Heart left ventricle (tissue), 16 donors: ENCODE measurements around the gene ATAD5. TPM values are rescaled to one million over a fixed set of nuclear protein-coding genes. Genes with fewer than 3 reads are reported as not detected.
"Not testable (repeated sequence)": the region's sequence is repeated elsewhere in the genome, so short reads cannot be mapped to it uniquely, and the experiment has no call there.

Experiments
- ATAC-seq, 4 donors: fragments of 200-7000 bp; cut with Tn5 transposase; one replicate each; pipeline ENCODE4 v1.9.1; 2020 to 2022; ENCODE audit warnings: moderate library complexity in 4 of 4, mild to moderate bottlenecking in 3 of 4, moderate number of reproducible peaks in 1 of 4
- DNase-seq, 5 donors: peaks; one replicate each; pipeline ENCODE4 v3.0.0-alpha.2; 2020
- H3K27ac ChIP-seq, 12 donors: fragments of 200-600 bp; sonication (generic) in 4 of 12; one replicate each; pipeline versions ENCODE4 v1.5.0 to v1.8.0; 2016 to 2022; ENCODE audit warnings: mild to moderate bottlenecking in 2 of 12
- H3K27me3 ChIP-seq, 9 donors: fragments of 200-600 bp; sonication (generic) in 2 of 9; one replicate each; pipeline versions ENCODE4 v1.5.1 to v1.8.0; 2016 to 2022; ENCODE audit warnings: mild to moderate bottlenecking in 3 of 9
- H3K36me3 ChIP-seq, 9 donors: fragments of 200-600 bp; sonication (generic) in 2 of 9; one replicate each; pipeline versions ENCODE4 v1.5.0 to v1.8.0; 2018 to 2022; ENCODE audit warnings: mild to moderate bottlenecking in 2 of 9
- H3K4me1 ChIP-seq, 12 donors: fragments of 200-600 bp; sonication (generic) in 4 of 12; one replicate each; pipeline versions ENCODE4 v1.5.0 to v1.8.0; 2016 to 2022; ENCODE audit warnings: mild to moderate bottlenecking in 3 of 12
- H3K4me3 ChIP-seq, 12 donors: fragments of 200-600 bp; sonication (generic) in 4 of 12; one replicate each; pipeline versions ENCODE4 v1.5.0 to v1.8.0; 2017 to 2022; ENCODE audit warnings: mild to moderate bottlenecking in 9 of 12, moderate library complexity in 4 of 12
- H3K9me3 ChIP-seq, 12 donors: fragments of 200-600 bp; sonication (generic) in 4 of 12; one replicate each; pipeline versions ENCODE4 v1.5.0 to v1.8.0; 2016 to 2022; ENCODE audit warnings: mild to moderate bottlenecking in 1 of 12
- POLR2A ChIP-seq, 2 donors: fragments of 450-650 bp; IDR thresholded peaks; one replicate each; pipeline ENCODE4 v1.6.1; 2017; ENCODE audit warnings: antibody characterized with exemption in 2 of 2, mild to moderate bottlenecking in 2 of 2, moderate library complexity in 2 of 2
- WGBS, 4 donors: extraction: QIAGEN DNeasy Blood & Tissue Kit in 2 of 4; methylation state at CpG; one replicate each; pipeline versions ENCODE4 v1.1.5 to v1.1.7; 2013 to 2018; 5-methylcytosine and 5-hydroxymethylcytosine counted together
- intact Hi-C, 10 donors: fragments of 100-400 bp; cut with DNase I; formaldehyde crosslinking; loops; one replicate each; pipeline versions ENCODE4 v1.11.1 to v1.14.2; 2022
- polyA plus RNA-seq, 2 donors: library from polyadenylated mRNA; stranded (reverse); fragments of 200-250 nt; gene quantifications; one replicate each; pipeline ENCODE4 v1.2.3, GENCODE V29; 2013
- total RNA-seq, 9 donors: library from RNA; depleted of rRNA in 2 of 9; stranded (reverse); fragments of >200 nt in 2 of 9; fragmentation: NEBNext Ultra II Directional in 3 of 9; extraction: Animal tissue kit (Norgen Biotek cat#: 25700) in 3 of 9; gene quantifications; one replicate each; pipeline versions ENCODE4 v1.1.0 to v1.2.4, GENCODE V29; 2016 to 2023
- TF ChIP-seq, protein P1 (sequence below), 12 donors: fragments of 200-600 bp; sonication (generic) in 4 of 12; IDR thresholded peaks; one replicate each; pipeline versions ENCODE4 v1.5.0 to v1.8.0; 2018 to 2022; ENCODE audit warnings: antibody characterized with exemption in 12 of 12, mild to moderate bottlenecking in 5 of 12
- donor health status: ischemic (EF 13 %, LVEDD 7.1; RV severe dilation, severe dysfunction).
- donor health status: healthy with polysubstance abuse.
- donor health status: DM: no; HTN: yes; CAD: no.
- donor health status: DM: no; HTN: no; CAD: no.
- donor health status: ischemic (EF 25% LVEDD 6.9; RV normal size, moderate dysfunction).
- donor health status: ischemic (EF 25% LVEDD 5.7; RV mildly dilated, moderate dysfunction).
- donor health status: healthy.
- donor health status: DM: yes; HTN: yes; CAD: no.
- donor health status: ischemic (EF 35%, LVEDD 5.7; RV mildly dilated, moderate dysfunction).
- donor health status: nonischemic (EF 11% LVEDD 7.7; RV severe dilation, severe dysfunction).
- donor health status: DM: yes; HTN: yes; CAD: no.
- donor health status: PGD.
- donor health status: ischemic (EF 29% LVEDD 5.4; RV normal size, mild dysfunction).
- donor health status: nonischemic (EF 23%, LVEDD 6.1; RV moderate dilation, normal function).

The ATAD5 gene
- total and polyA plus RNA-seq, 11 donors, result 0.25 to 2.5 (median 0.40) TPM

DNA sequence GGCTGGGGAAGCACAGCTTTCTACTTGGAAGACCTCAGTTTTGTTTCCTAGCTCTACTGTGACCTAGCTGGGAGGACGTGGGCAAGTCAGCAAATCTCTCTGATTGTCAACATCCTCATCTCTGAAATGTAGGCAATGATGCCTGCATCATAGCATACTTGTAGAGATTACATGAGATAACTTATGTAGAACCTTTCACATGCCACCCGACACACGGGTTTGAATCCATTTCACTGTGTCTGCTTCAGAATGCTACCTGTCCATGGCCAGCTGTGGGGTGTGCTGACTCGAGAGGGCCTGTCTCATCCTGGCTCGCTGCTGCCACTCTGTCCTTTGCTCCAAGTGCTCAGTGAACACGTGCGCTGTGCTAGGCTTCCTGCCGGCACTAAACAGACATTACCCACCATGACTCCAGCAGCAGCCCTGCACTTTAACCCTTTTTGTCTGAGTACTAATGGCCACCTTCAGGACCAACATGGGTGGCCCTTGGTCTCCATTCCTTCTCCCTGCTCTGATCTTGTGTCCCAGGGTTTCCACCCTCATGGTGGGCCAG is 97.4 kb downstream of the ATAD5 start:
- intact Hi-C loops, result no loop called here
- DNase-seq (no peak), ATAC-seq (no peak)
- H3K4me3 ChIP-seq, result no peak overlapping the region
- no peak for TF ChIP-seq POLR2A (IDR thresholded peaks at IDR 0.05)
- TF ChIP-seq, protein P1, sequence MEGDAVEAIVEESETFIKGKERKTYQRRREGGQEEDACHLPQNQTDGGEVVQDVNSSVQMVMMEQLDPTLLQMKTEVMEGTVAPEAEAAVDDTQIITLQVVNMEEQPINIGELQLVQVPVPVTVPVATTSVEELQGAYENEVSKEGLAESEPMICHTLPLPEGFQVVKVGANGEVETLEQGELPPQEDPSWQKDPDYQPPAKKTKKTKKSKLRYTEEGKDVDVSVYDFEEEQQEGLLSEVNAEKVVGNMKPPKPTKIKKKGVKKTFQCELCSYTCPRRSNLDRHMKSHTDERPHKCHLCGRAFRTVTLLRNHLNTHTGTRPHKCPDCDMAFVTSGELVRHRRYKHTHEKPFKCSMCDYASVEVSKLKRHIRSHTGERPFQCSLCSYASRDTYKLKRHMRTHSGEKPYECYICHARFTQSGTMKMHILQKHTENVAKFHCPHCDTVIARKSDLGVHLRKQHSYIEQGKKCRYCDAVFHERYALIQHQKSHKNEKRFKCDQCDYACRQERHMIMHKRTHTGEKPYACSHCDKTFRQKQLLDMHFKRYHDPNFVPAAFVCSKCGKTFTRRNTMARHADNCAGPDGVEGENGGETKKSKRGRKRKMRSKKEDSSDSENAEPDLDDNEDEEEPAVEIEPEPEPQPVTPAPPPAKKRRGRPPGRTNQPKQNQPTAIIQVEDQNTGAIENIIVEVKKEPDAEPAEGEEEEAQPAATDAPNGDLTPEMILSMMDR (IDR thresholded peaks at IDR 0.05), result no peak
- peaks cover 0 to 64% (median 0%) of the 10 kb centered on the region in 9 donors for H3K36me3 ChIP-seq
- 52 to 65% (median 54%) methylated on average over 8 of the region's 8 CpGs for WGBS, 4 donors
- H3K4me1 ChIP-seq, result peaks cover 0 to 1% (median 0%) of the 10 kb centered on the region in 12 donors
- H3K9me3 ChIP-seq, result no peaks in the 10 kb centered on the region
- H3K27me3 ChIP-seq, result peaks cover 0 to 9% (median 0%) of the 10 kb centered on the region in 9 donors
- H3K27ac ChIP-seq, result no peak overlapping the region

DNA sequence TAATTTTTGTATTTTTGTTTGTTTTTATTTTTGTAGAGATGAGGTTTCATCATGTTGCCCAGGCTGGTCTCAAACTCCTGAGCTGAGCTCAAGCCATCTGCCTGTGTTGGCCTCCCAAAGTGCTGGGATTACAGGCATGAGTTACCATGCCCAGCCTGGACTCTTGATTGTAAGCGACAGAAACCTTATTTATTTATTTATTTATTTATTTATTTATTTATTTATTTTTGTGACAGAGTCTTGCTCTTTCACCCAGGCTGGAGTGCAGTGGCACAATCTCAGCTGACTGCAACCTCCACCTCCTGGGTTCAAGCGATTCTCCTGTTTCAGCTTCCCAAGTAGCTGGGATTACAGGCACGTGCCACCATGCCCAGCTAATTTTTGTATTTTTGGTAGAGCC is 98.1 kb downstream of the ATAD5 start:
- H3K4me1 ChIP-seq, DNase-seq, H3K27me3 ChIP-seq, intact Hi-C loops, H3K9me3 ChIP-seq, H3K4me3 ChIP-seq, ATAC-seq, H3K27ac ChIP-seq: not testable (repeated sequence)
- peaks cover 0 to 67% (median 0%) of the 10 kb centered on the region in 9 donors for H3K36me3 ChIP-seq
- WGBS, 4 donors, result 89 to 95% (median 94%) methylated on average over 3 of the region's 3 CpGs

DNA sequence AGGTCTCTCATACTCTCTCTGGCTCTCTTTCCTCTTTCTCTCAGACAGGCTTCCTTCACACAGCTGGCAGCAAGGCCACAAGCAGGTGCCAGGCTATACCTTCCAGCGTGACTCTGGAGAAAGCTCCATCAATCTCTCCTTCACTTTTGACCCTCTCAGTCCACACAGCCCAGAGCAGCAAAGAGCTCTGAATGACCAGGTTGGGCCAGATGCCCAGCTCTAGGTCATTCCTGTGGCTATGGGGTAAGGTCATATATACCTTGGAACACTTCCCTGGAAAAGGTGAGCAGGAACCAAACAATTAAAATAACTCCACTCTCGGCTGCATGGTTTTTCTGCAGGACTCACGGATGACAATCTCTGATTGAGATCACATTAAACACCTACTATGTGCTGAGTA is 98.7 kb downstream of the ATAD5 start:
- peaks cover 0 to 8% (median 0%) of the 10 kb centered on the region in 9 donors for H3K27me3 ChIP-seq
- no peaks in the 10 kb centered on the region for H3K9me3 ChIP-seq
- peaks cover 0 to 70% (median 0%) of the 10 kb centered on the region in 9 donors for H3K36me3 ChIP-seq
- intact Hi-C loops, result no loop called here
- H3K4me1 ChIP-seq, result no peaks in the 10 kb centered on the region
- H3K4me3 ChIP-seq, result no peak overlapping the region
- ATAC-seq (no peak), DNase-seq (no peak)
- no peak for TF ChIP-seq POLR2A (IDR thresholded peaks at IDR 0.05)
- TF ChIP-seq, protein P1 (IDR thresholded peaks at IDR 0.05), result no peak
- H3K27ac ChIP-seq, result no peak overlapping the region
- WGBS, 4 donors, result 88 to 89% (median 88%) methylated on average over 3 of the region's 3 CpGs

GRCh38 chr17:30931582-30931981 is 99.8 kb downstream of the ATAD5 start:
- H3K9me3 ChIP-seq, H3K4me1 ChIP-seq, H3K27ac ChIP-seq, intact Hi-C loops, ATAC-seq, H3K4me3 ChIP-seq, DNase-seq, H3K27me3 ChIP-seq: not testable (repeated sequence)
- 81 to 89% (median 87%) methylated on average over 8 of the region's 8 CpGs for WGBS, 4 donors
- H3K36me3 ChIP-seq, result peaks cover 0 to 70% (median 0%) of the 10 kb centered on the region in 9 donors

DNA sequence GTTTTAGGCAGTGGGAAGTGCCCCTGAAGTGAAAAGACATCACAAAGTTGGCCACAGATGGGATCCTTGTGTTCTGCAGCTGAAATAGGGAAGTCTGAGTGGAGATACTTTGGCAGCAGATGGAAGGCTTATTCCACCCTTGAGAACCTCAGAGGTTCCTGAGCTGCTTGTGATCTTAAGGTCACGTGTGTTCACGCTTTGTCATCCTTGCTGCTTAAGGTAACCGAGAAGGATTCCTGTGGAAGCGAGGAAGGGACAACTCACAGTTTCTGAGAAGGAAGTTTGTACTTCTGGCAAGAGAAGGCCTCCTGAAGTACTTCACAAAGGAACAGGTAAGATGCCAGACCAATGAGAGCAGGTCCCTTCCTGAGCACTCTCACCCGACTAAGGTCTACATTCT is 102.2 kb downstream of the ATAD5 start:
- no peak for DNase-seq
- Histone ChIP-seq H3K9me3 (no peaks in the 10 kb centered on the region), H3K27ac (peak overlapping the region in 1 of 12 donors; percentile 32), H3K27me3 (no peaks in the 10 kb centered on the region), H3K4me1 (peaks cover 0 to 16% (median 0%) of the 10 kb centered on the region in 12 donors), H3K4me3 (no peak overlapping the region), H3K36me3 (peaks cover 0 to 68% (median 0%) of the 10 kb centered on the region in 9 donors)
- ATAC-seq, result peak in 1 of 4 donors; percentile 42
- TF ChIP-seq POLR2A (IDR thresholded peaks at IDR 0.05), result no peak
- TF ChIP-seq, protein P1 (IDR thresholded peaks at IDR 0.05), result no peak
- 70 to 82% (median 71%) methylated on average over 5 of the region's 5 CpGs for WGBS, 4 donors
- intact Hi-C loops, result no loop called here
